Brain microvascular endothelial cell (primary cell): ENCODE data around the gene ZNG1B.
"Not testable (repeated sequence)": the region's sequence is repeated elsewhere in the genome, so short reads cannot be mapped to it uniquely, and the experiment has no call there.

Experiments used
- DNase-seq: peaks from one replicate; pipeline ENCODE4 v3.0.0-alpha.2; 2020
- H3K27ac ChIP-seq: fragments of 250-450 bp; sonication (Bioruptor Pico); 2 replicates; pipeline ENCODE4 v1.5.1; 2020; ENCODE audit warnings: mild to moderate bottlenecking, moderate library complexity
- H3K27me3 ChIP-seq: fragments of 250-450 bp; sonication (Bioruptor Pico); replicated peaks from 2 replicates; pipeline ENCODE4 v1.5.1; 2020; ENCODE audit warnings: mild to moderate bottlenecking
- H3K36me3 ChIP-seq: fragments of 250-450 bp; sonication (Bioruptor Pico); replicated peaks from 2 replicates; pipeline ENCODE4 v1.5.1; 2020; ENCODE audit warnings: mild to moderate bottlenecking
- H3K4me3 ChIP-seq: 2 replicates; pipeline ENCODE4 v1.5.1; 2011; ENCODE audit warnings: low read depth, mild to moderate bottlenecking, control low read depth, low read length, moderate library complexity
- in situ Hi-C: cut with HindIII; loops from 2 replicates; pipeline ENCODE4 v1.10.0; 2017; ENCODE audit warnings: low sequenced_read_pairs, low pct_ligation_motif_present

ZNG1B gene

GRCh38 chr2:113541976-113542485, 104.5 kb downstream of the ZNG1B start:
- H3K27ac ChIP-seq, in situ Hi-C loops, H3K36me3 ChIP-seq, DNase-seq, H3K27me3 ChIP-seq: not testable (repeated sequence)
- H3K4me3 ChIP-seq: peak overlapping the region; percentile 30

DNA sequence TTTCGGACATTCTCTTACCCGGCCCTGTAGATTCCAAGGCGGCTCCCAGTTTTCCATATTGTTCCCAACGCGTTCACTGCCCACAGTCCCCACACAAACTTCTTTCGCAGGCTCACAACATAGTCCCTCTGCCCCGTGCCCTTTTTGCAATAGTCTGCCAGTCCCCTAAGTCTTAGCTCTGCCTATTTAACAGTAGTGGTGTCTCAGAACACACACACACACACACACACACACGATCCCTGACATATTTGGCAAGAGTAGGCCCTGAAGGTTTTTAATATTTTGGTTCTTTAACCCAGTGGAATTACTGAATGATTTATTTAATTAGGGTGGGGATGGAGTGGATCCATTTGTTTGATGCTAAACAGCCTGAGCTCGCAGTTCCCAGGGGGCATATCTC, 105.0 kb downstream of the ZNG1B start:
- DNase-seq, H3K36me3 ChIP-seq, H3K4me3 ChIP-seq, H3K27me3 ChIP-seq, in situ Hi-C loops, H3K27ac ChIP-seq: not testable (repeated sequence)
